ENCODE data around the gene FAM90A26.

DNA sequence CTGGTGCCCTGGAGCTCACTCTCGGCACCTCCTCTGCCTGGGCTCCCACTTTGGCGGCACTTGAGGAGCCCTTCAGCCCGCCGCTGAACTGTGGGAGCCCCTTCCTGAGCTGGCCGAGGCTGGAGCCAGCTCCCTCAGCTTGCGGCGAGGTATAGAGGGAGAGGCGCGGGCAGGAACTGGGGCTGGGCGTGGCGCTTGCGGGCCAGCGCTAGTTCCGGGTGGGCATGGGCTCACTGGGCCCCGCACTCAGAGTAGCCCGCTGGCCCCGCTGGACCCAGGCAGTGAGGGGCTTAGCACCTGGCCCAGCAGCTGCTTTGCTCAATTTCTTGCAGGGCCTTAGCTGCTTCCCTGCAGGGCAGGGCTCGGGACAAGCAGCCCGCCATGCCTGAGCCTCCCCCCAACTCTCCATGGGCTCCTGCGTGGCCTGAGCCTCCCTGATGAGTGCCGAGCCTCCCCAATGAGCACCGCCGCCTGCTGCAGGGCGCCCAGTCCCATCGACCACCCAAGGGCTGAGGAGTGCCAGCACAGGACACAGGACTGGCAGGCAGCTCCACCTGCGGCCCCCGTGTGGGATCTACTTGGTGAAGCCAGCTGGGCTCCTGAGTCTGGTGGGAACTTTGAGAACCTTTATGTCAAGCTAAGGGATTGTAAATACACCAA is 26.7 kb upstream of the FAM90A26 start:
- TF ChIP-seq CTCF (IDR thresholded peaks at IDR 0.05) (no peak), EP300 (IDR thresholded peaks at IDR 0.05) (no peak), POLR2A (IDR thresholded peaks at IDR 0.05; ENCODE audit: low read depth) (no peak)

Measured in esophagus muscularis mucosa (tissue), 4 donors.